Adrenal gland (tissue), 5 donors: ENCODE data around the gene OR3A1.

Source experiments
- CTCF ChIP-seq, 6 experiments: fragments of 450-650 bp in 4 of 6; fragments of 200-600 bp in 2 of 6; sonication (generic) in 1 of 6; IDR thresholded peaks; 1 replicate in 5 of 6; 2 replicates in 1 of 6; pipeline versions ENCODE4 v1.5.1 to v1.8.0; 2016 to 2021; ENCODE audit warnings: antibody characterized with exemption in 6 of 6, mild to moderate bottlenecking in 2 of 6, moderate library complexity in 1 of 6
- POLR2A ChIP-seq, 2 donors: fragments of 450-650 bp; IDR thresholded peaks; one replicate each; pipeline ENCODE4 v1.6.1; 2017; ENCODE audit warnings: antibody characterized with exemption in 2 of 2, mild to moderate bottlenecking in 2 of 2, moderate library complexity in 1 of 2
- donor health status: DM: no; HTN: no; CAD: no.

- TF ChIP-seq CTCF (IDR thresholded peaks at IDR 0.05): no peak
- TF ChIP-seq POLR2A (IDR thresholded peaks at IDR 0.05): no peak
These were observed 2.5 kb downstream of the OR3A1 start for GRCh38 chr17:3295632-3296031.
